ENCODE data around the gene WSB2. TPM values are rescaled to one million over a fixed set of nuclear protein-coding genes. Genes with fewer than 3 reads are reported as not detected.
"Not testable (repeated sequence)": the region's sequence is repeated elsewhere in the genome, so short reads cannot be mapped to it uniquely, and the experiment has no call there.

The WSB2 gene
- polyA plus RNA-seq, 1 donor from 2014 or later: 155 TPM

- Histone ChIP-seq H3K79me2 (replicated peaks; ENCODE audit: insufficient read depth, low read length) (no peaks in the 10 kb centered on the region), H3K36me3 (ENCODE audit: insufficient read depth, low read length) (no peaks in the 10 kb centered on the region), H3F3A (ENCODE audit: insufficient read depth, low read length, poor library complexity, severe bottlenecking) (no peaks in the 10 kb centered on the region), H3K27ac (ENCODE audit: low read length) (no peak overlapping the region), H3K4me2 (ENCODE audit: low read length) (no peak overlapping the region), H3K9me2 (ENCODE audit: insufficient read depth, low read length) (no peaks in the 10 kb centered on the region), H3K9me3 (ENCODE audit: low read length) (no peaks in the 10 kb centered on the region), H3K27me3 (ENCODE audit: insufficient read depth, low read depth, low read length) (no peaks in the 10 kb centered on the region), H3K9ac (ENCODE audit: low read length) (no peak overlapping the region), H3K4me3 (ENCODE audit: low read length) (no peak overlapping the region), H2AFZ (ENCODE audit: low read depth, low read length) (no peak overlapping the region), H4K20me1 (ENCODE audit: insufficient read depth) (no peaks in the 10 kb centered on the region)
- TF ChIP-seq TAF1 (IDR thresholded peaks at IDR 0.05; ENCODE audit: low read depth): no peak
- no peak for TF ChIP-seq REST (IDR thresholded peaks at IDR 0.05; ENCODE audit: borderline replicate concordance)
- TF ChIP-seq EP300 (conservative IDR thresholded peaks at IDR 0.05; ENCODE audit: poor library complexity, severe bottlenecking): no peak
- TF ChIP-seq, protein P1, sequence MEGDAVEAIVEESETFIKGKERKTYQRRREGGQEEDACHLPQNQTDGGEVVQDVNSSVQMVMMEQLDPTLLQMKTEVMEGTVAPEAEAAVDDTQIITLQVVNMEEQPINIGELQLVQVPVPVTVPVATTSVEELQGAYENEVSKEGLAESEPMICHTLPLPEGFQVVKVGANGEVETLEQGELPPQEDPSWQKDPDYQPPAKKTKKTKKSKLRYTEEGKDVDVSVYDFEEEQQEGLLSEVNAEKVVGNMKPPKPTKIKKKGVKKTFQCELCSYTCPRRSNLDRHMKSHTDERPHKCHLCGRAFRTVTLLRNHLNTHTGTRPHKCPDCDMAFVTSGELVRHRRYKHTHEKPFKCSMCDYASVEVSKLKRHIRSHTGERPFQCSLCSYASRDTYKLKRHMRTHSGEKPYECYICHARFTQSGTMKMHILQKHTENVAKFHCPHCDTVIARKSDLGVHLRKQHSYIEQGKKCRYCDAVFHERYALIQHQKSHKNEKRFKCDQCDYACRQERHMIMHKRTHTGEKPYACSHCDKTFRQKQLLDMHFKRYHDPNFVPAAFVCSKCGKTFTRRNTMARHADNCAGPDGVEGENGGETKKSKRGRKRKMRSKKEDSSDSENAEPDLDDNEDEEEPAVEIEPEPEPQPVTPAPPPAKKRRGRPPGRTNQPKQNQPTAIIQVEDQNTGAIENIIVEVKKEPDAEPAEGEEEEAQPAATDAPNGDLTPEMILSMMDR (IDR thresholded peaks at IDR 0.05; ENCODE audit: poor library complexity, severe bottlenecking): no peak
- TF ChIP-seq EZH2 (IDR thresholded peaks at IDR 0.05; ENCODE audit: borderline replicate concordance, insufficient read depth, low read length, poor library complexity, severe bottlenecking): no peak
- no peak for TF ChIP-seq RAD21 (conservative IDR thresholded peaks at IDR 0.05)
- no peak for TF ChIP-seq MXI1 (conservative IDR thresholded peaks at IDR 0.05; ENCODE audit: poor library complexity, severe bottlenecking)
- no peak for TF ChIP-seq POLR2AphosphoS5 (IDR thresholded peaks at IDR 0.05)
- no peak for TF ChIP-seq SMC3 (conservative IDR thresholded peaks at IDR 0.05; ENCODE audit: poor library complexity)
Measured at GRCh38 chr12:118082161-118082560, 21.2 kb upstream of the WSB2 start.

DNA sequence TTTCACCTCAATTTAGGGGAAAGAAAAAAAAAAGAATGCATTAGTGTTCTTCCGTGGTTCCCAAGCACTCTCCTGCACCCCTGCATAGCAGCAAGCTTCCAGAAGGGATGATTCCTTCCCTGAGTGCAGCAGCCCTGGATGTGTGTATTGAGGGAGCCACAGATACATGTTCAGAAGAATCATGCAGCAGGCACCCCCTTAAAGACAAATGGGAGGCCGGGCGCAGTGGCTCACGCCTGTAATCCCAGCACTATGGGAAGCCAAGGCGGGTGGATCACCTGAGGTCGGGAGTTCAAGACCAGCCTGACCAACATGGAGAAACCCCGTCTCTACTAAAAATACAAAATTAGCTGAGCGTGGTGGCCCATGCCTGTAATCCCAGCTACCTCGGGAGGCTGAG lies 20.5 kb upstream of the WSB2 start:
- H3K4me3 ChIP-seq (ENCODE audit: low read length); H2AFZ ChIP-seq (ENCODE audit: low read depth, low read length): not testable (repeated sequence)

GRCh38 chr12:118073768-118074167 lies 12.8 kb upstream of the WSB2 start:
- TF ChIP-seq MXI1 (conservative IDR thresholded peaks at IDR 0.05; ENCODE audit: poor library complexity, severe bottlenecking): no peak
- TF ChIP-seq SMC3 (conservative IDR thresholded peaks at IDR 0.05; ENCODE audit: poor library complexity): no peak
- TF ChIP-seq TAF1 (IDR thresholded peaks at IDR 0.05; ENCODE audit: low read depth): no peak
- no peak for TF ChIP-seq RAD21 (conservative IDR thresholded peaks at IDR 0.05)
- no peak for TF ChIP-seq POLR2AphosphoS5 (IDR thresholded peaks at IDR 0.05)
- no peak for TF ChIP-seq REST (IDR thresholded peaks at IDR 0.05; ENCODE audit: borderline replicate concordance)
- TF ChIP-seq, protein P1 (IDR thresholded peaks at IDR 0.05; ENCODE audit: poor library complexity, severe bottlenecking): no peak
- no peaks in the 10 kb centered on the region for H3K79me2 ChIP-seq (replicated peaks; ENCODE audit: insufficient read depth, low read length)
- H3K9me2 ChIP-seq (ENCODE audit: insufficient read depth, low read length): no peaks in the 10 kb centered on the region
- H3K27ac ChIP-seq (ENCODE audit: low read length): no peak overlapping the region
- no peaks in the 10 kb centered on the region for H4K20me1 ChIP-seq (ENCODE audit: insufficient read depth)
- no peak overlapping the region for H3K9ac ChIP-seq (ENCODE audit: low read length)
- H3K4me2 ChIP-seq (ENCODE audit: low read length): no peak overlapping the region
- no peaks in the 10 kb centered on the region for H3F3A ChIP-seq (ENCODE audit: insufficient read depth, low read length, poor library complexity, severe bottlenecking)
- H3K36me3 ChIP-seq (ENCODE audit: insufficient read depth, low read length): no peaks in the 10 kb centered on the region
- no peak overlapping the region for H3K4me3 ChIP-seq (ENCODE audit: low read length)
- no peaks in the 10 kb centered on the region for H3K27me3 ChIP-seq (ENCODE audit: insufficient read depth, low read depth, low read length)
- no peaks in the 10 kb centered on the region for H3K9me3 ChIP-seq (ENCODE audit: low read length)
- no peak overlapping the region for H2AFZ ChIP-seq (ENCODE audit: low read depth, low read length)

More for the DNA sequence above, 20.5 kb upstream of the WSB2 start:
- not testable (repeated sequence) for H3K27me3 ChIP-seq (ENCODE audit: insufficient read depth, low read depth, low read length); H4K20me1 ChIP-seq (ENCODE audit: insufficient read depth); H3K79me2 ChIP-seq (replicated peaks; ENCODE audit: insufficient read depth, low read length); H3K4me2 ChIP-seq (ENCODE audit: low read length); H3K9me3 ChIP-seq (ENCODE audit: low read length); H3K36me3 ChIP-seq (ENCODE audit: insufficient read depth, low read length); H3K27ac ChIP-seq (ENCODE audit: low read length); H3F3A ChIP-seq (ENCODE audit: insufficient read depth, low read length, poor library complexity, severe bottlenecking); H3K9me2 ChIP-seq (ENCODE audit: insufficient read depth, low read length); H3K9ac ChIP-seq (ENCODE audit: low read length)
